ENCODE results near the gene HENMT1.

DNA sequence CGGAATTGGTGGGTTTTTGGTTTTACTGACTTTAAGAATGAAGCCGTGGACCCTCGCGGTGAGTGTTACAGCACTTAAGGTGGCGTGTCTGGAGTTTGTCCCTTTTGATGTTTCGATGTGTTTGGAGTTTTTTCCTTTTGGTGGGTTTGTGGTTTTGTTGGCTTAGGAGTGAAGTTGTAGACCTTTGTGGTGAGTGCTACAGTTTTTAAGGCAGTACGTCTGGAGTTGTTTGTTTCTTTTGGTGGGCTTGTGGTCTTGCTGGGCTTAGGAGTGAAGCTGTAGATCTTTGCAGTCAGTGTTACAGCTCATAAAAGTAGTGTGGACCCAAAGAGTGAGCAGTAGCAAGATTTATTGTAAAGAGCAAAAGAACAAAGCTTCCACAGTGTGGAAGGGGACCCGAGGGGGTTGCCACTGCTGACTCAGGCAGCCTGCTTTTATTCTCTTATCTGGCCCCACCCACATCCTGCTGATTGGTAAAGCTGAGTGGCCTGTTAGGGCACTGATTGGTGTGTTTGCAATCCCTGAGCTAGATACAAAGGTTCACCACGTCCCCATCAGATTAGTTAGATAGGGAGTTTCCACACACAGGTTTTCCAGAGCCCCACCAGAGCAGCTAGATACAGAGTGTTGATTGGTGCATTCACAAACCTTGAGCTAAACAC lies 20.9 kb downstream of the HENMT1 start:
- TF ChIP-seq, protein P1, sequence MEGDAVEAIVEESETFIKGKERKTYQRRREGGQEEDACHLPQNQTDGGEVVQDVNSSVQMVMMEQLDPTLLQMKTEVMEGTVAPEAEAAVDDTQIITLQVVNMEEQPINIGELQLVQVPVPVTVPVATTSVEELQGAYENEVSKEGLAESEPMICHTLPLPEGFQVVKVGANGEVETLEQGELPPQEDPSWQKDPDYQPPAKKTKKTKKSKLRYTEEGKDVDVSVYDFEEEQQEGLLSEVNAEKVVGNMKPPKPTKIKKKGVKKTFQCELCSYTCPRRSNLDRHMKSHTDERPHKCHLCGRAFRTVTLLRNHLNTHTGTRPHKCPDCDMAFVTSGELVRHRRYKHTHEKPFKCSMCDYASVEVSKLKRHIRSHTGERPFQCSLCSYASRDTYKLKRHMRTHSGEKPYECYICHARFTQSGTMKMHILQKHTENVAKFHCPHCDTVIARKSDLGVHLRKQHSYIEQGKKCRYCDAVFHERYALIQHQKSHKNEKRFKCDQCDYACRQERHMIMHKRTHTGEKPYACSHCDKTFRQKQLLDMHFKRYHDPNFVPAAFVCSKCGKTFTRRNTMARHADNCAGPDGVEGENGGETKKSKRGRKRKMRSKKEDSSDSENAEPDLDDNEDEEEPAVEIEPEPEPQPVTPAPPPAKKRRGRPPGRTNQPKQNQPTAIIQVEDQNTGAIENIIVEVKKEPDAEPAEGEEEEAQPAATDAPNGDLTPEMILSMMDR (IDR thresholded peaks at IDR 0.05 in 2 of 3, conservative IDR thresholded peaks at IDR 0.05 in 1 of 3; ENCODE audit: borderline replicate concordance in 1 of 3, insufficient read depth in 1 of 3, low read depth in 2 of 3, low read length in 2 of 3): no peak
- no peak for TF ChIP-seq POLR2A (IDR thresholded peaks at IDR 0.05; ENCODE audit: borderline replicate concordance, extremely low read depth, insufficient read depth, insufficient read length)
- TF ChIP-seq CEBPB (IDR thresholded peaks at IDR 0.05; ENCODE audit: low read depth): no peak
- TF ChIP-seq SRF (IDR thresholded peaks at IDR 0.05; ENCODE audit: low read depth): no peak
- TF ChIP-seq EZH2phosphoT487 (IDR thresholded peaks at IDR 0.05; ENCODE audit: borderline replicate concordance): no peak
- TF ChIP-seq POLR2AphosphoS5 (IDR thresholded peaks at IDR 0.05; ENCODE audit: low read depth, low read length): no peak
- no peak for TF ChIP-seq ZNF274 (IDR thresholded peaks at IDR 0.05; ENCODE audit: low read depth, low read length)
- TF ChIP-seq, protein P2, sequence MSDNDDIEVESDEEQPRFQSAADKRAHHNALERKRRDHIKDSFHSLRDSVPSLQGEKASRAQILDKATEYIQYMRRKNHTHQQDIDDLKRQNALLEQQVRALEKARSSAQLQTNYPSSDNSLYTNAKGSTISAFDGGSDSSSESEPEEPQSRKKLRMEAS (IDR thresholded peaks at IDR 0.05): no peak
- TF ChIP-seq, protein P3, sequence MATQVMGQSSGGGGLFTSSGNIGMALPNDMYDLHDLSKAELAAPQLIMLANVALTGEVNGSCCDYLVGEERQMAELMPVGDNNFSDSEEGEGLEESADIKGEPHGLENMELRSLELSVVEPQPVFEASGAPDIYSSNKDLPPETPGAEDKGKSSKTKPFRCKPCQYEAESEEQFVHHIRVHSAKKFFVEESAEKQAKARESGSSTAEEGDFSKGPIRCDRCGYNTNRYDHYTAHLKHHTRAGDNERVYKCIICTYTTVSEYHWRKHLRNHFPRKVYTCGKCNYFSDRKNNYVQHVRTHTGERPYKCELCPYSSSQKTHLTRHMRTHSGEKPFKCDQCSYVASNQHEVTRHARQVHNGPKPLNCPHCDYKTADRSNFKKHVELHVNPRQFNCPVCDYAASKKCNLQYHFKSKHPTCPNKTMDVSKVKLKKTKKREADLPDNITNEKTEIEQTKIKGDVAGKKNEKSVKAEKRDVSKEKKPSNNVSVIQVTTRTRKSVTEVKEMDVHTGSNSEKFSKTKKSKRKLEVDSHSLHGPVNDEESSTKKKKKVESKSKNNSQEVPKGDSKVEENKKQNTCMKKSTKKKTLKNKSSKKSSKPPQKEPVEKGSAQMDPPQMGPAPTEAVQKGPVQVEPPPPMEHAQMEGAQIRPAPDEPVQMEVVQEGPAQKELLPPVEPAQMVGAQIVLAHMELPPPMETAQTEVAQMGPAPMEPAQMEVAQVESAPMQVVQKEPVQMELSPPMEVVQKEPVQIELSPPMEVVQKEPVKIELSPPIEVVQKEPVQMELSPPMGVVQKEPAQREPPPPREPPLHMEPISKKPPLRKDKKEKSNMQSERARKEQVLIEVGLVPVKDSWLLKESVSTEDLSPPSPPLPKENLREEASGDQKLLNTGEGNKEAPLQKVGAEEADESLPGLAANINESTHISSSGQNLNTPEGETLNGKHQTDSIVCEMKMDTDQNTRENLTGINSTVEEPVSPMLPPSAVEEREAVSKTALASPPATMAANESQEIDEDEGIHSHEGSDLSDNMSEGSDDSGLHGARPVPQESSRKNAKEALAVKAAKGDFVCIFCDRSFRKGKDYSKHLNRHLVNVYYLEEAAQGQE (IDR thresholded peaks at IDR 0.05; ENCODE audit: low read depth): no peak
- no peak for TF ChIP-seq TCF7L2 (IDR thresholded peaks at IDR 0.05; ENCODE audit: borderline replicate concordance, extremely low read depth, insufficient read depth, insufficient read length)
- TF ChIP-seq CBX3 (IDR thresholded peaks at IDR 0.05; ENCODE audit: low read depth): no peak
- TF ChIP-seq, protein P4, sequence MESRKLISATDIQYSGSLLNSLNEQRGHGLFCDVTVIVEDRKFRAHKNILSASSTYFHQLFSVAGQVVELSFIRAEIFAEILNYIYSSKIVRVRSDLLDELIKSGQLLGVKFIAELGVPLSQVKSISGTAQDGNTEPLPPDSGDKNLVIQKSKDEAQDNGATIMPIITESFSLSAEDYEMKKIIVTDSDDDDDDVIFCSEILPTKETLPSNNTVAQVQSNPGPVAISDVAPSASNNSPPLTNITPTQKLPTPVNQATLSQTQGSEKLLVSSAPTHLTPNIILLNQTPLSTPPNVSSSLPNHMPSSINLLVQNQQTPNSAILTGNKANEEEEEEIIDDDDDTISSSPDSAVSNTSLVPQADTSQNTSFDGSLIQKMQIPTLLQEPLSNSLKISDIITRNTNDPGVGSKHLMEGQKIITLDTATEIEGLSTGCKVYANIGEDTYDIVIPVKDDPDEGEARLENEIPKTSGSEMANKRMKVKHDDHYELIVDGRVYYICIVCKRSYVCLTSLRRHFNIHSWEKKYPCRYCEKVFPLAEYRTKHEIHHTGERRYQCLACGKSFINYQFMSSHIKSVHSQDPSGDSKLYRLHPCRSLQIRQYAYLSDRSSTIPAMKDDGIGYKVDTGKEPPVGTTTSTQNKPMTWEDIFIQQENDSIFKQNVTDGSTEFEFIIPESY (IDR thresholded peaks at IDR 0.05; ENCODE audit: extremely low read depth, insufficient replicate concordance, low read length): no peak
